ENCODE data around the gene EXOSC7.

EXOSC7 gene

DNA sequence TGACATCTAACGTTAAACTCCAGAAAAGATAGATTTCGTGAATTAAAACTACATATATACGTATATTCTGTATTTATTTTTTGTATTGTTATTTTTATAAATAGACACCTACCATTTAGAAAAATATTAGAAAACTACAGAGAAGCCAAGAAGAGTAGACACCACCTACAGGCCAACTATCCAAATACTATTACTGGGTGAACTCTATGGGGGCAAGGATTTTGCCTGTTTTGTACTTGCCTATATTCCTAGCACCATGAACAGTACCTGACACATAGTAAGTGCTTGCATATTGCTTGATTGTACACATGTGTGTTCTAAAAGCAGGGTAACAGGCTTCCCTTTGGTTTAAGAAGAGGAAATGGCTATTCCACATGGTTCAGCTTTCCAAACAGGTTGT is 25.7 kb downstream of the EXOSC7 start:
- TF ChIP-seq, protein P1, sequence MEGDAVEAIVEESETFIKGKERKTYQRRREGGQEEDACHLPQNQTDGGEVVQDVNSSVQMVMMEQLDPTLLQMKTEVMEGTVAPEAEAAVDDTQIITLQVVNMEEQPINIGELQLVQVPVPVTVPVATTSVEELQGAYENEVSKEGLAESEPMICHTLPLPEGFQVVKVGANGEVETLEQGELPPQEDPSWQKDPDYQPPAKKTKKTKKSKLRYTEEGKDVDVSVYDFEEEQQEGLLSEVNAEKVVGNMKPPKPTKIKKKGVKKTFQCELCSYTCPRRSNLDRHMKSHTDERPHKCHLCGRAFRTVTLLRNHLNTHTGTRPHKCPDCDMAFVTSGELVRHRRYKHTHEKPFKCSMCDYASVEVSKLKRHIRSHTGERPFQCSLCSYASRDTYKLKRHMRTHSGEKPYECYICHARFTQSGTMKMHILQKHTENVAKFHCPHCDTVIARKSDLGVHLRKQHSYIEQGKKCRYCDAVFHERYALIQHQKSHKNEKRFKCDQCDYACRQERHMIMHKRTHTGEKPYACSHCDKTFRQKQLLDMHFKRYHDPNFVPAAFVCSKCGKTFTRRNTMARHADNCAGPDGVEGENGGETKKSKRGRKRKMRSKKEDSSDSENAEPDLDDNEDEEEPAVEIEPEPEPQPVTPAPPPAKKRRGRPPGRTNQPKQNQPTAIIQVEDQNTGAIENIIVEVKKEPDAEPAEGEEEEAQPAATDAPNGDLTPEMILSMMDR (IDR thresholded peaks at IDR 0.05; ENCODE audit: insufficient read depth, low read length, poor library complexity, severe bottlenecking), result peak; percentile 12
- H3K27me3 ChIP-seq (replicated peaks; ENCODE audit: control insufficient read depth, insufficient read depth, low read length), result no peaks in the 10 kb centered on the region
- H3K36me3 ChIP-seq (ENCODE audit: control insufficient read depth, insufficient read depth, low read length), result peaks cover 11% of the 10 kb centered on the region
- no peak for DNase-seq (ENCODE audit: extremely low read depth, insufficient read length)
- H3K4me3 ChIP-seq (replicated peaks; ENCODE audit: low read depth, low read length), result no peak overlapping the region

DNA sequence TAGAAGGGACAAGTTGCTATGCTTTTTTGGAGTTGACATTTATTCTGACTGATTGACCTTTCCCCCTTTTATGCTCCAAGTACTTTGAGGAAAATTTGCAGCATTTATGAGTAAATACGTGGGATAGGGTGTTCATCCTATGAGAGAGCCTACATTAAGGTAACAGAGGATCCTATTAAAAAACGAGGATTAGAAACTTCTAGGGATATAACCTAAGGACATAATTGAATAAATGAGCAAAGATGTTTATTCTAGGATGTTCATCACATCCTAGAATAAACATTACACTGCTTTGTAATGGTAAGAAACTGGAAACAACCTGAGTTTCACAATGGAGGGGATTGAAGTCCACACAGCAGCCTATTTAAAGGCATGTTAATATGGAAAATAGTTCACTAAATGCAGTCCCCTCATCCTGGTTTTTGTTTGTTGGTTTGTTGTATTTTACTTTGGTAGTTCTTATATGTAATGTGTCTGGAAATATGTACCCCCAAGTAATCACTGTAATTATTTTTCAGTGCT is 26.2 kb downstream of the EXOSC7 start:
- Histone ChIP-seq H3K27me3 (replicated peaks; ENCODE audit: control insufficient read depth, insufficient read depth, low read length) (no peaks in the 10 kb centered on the region), H3K36me3 (ENCODE audit: control insufficient read depth, insufficient read depth, low read length) (peaks cover 10% of the 10 kb centered on the region), H3K4me3 (replicated peaks; ENCODE audit: low read depth, low read length) (no peak overlapping the region)
- no peak for DNase-seq (ENCODE audit: extremely low read depth, insufficient read length)
- TF ChIP-seq, protein P1 (IDR thresholded peaks at IDR 0.05; ENCODE audit: insufficient read depth, low read length, poor library complexity, severe bottlenecking), result no peak

DNA sequence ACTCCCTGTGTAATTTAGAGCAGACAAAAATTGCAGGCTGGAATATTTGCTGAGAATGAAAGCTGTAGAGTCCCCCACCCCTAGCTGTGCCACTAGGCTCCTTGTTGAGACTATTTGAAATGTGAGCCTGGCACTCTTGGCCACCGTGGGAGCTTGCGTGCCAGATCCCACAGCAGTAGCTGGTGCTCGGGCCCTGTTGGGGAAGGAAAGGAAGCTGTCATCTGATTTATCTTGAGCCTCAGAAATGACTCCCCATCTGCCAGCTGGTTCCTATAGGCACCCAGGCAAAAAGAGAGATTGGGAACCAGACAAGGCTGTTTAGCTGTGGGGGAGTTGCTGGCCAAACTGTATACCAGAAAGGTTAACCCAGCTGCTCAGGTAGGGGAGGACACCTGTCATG is 26.7 kb downstream of the EXOSC7 start:
- TF ChIP-seq, protein P1 (IDR thresholded peaks at IDR 0.05; ENCODE audit: insufficient read depth, low read length, poor library complexity, severe bottlenecking), result no peak
- DNase-seq (ENCODE audit: extremely low read depth, insufficient read length), result no peak
- peaks cover 14% of the 10 kb centered on the region for H3K36me3 ChIP-seq (ENCODE audit: control insufficient read depth, insufficient read depth, low read length)
- H3K27me3 ChIP-seq (replicated peaks; ENCODE audit: control insufficient read depth, insufficient read depth, low read length), result no peaks in the 10 kb centered on the region
- no peak overlapping the region for H3K4me3 ChIP-seq (replicated peaks; ENCODE audit: low read depth, low read length)

DNA sequence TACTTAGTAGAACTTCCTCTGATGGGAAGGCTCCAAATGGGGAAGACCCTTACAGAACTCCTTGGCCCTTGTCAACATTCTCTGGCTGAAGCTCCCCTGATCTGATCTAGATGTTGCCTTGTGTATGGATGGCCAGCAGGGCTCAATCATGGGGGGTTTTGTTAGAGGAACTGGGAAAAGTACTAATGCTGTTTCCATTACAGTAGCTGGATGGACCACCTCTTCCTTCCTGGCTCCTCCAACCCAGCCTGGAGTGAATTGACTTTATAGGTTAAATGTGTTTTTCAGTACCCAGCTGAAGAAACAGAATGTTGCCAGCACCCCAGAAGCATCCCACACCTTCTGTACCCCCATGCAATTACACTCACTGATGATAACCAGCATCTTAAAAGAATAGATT is 27.4 kb downstream of the EXOSC7 start:
- no peak for DNase-seq (ENCODE audit: extremely low read depth, insufficient read length)
- TF ChIP-seq, protein P1 (IDR thresholded peaks at IDR 0.05; ENCODE audit: insufficient read depth, low read length, poor library complexity, severe bottlenecking), result no peak
- peaks cover 17% of the 10 kb centered on the region for H3K36me3 ChIP-seq (ENCODE audit: control insufficient read depth, insufficient read depth, low read length)

DNA sequence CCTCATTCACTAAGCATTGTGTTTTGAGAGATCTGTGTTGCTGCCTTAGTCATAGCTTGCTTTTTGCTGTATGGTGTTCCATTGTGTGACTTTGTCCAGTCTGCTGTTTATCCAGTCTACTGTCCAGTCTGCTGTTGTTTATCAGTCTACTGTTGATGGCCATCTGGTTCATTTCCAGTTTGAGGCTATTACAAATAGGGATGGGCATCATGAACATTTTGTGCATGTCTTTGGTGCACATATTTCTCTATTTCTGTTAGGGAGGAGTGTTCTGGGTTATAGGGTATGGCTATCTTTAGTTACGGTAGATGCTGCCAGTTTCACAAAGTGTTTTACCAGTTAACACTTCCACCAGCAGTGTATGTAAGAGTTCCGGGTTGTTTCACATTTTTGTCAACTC is 27.8 kb downstream of the EXOSC7 start:
- Histone ChIP-seq H3K36me3 (ENCODE audit: control insufficient read depth, insufficient read depth, low read length) (peaks cover 17% of the 10 kb centered on the region), H3K4me3 (replicated peaks; ENCODE audit: low read depth, low read length) (no peak overlapping the region), H3K27me3 (replicated peaks; ENCODE audit: control insufficient read depth, insufficient read depth, low read length) (no peaks in the 10 kb centered on the region)
- no peak for DNase-seq (ENCODE audit: extremely low read depth, insufficient read length)
- TF ChIP-seq, protein P1 (IDR thresholded peaks at IDR 0.05; ENCODE audit: insufficient read depth, low read length, poor library complexity, severe bottlenecking), result no peak

More for the DNA sequence above, 27.4 kb downstream of the EXOSC7 start:
- no peaks in the 10 kb centered on the region for H3K27me3 ChIP-seq (replicated peaks; ENCODE audit: control insufficient read depth, insufficient read depth, low read length)
- no peak overlapping the region for H3K4me3 ChIP-seq (replicated peaks; ENCODE audit: low read depth, low read length)

DNA sequence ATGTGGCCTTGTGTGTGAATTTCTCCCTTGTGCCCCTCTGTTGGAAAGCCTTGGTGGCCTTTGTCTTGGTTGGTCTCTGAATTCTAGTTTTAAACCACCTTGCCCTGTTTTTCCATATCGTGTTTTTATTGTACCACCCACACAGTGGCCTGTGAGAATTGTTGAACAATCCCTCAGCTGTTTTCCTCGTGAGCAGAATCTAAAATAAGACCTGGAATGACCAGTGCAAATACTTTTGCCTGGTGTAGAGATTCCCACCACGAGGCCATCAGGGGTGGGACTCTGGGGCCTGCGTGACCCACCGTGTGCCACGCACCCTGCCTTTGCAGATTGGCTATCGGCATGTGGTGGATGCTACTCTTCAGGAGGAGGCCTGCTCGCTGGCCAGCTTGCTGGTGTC is 31.0 kb downstream of the EXOSC7 start:
- TF ChIP-seq, protein P1 (IDR thresholded peaks at IDR 0.05; ENCODE audit: insufficient read depth, low read length, poor library complexity, severe bottlenecking), result no peak
- no peak for DNase-seq (ENCODE audit: extremely low read depth, insufficient read length)
- Histone ChIP-seq H3K36me3 (ENCODE audit: control insufficient read depth, insufficient read depth, low read length) (peaks cover 19% of the 10 kb centered on the region), H3K4me3 (replicated peaks; ENCODE audit: low read depth, low read length) (no peak overlapping the region), H3K27me3 (replicated peaks; ENCODE audit: control insufficient read depth, insufficient read depth, low read length) (no peaks in the 10 kb centered on the region)

Data from GM06990 (cell line).